CD14-positive monocyte (primary cell): ENCODE results near the gene ZCCHC17. TPM values are rescaled to one million over a fixed set of nuclear protein-coding genes. Genes with fewer than 3 reads are reported as not detected.
"Not testable (repeated sequence)": the region's sequence is repeated elsewhere in the genome, so short reads cannot be mapped to it uniquely, and the experiment has no call there.

Experiments used
- DNase-seq, 3 donors: peaks; one replicate each; pipeline ENCODE4 v3.0.0-alpha.2; 2011 to 2022
- H2AFZ ChIP-seq: 2 replicates; pipeline ENCODE4 v1.6.0; 2012; ENCODE audit warnings: mild to moderate bottlenecking, low read depth, low read length, inconsistent platforms; ENCODE audit not compliant: insufficient read depth, poor library complexity, severe bottlenecking
- H3K27ac ChIP-seq, 2 donors: 1 replicate in 1 of 2; 2 replicates in 1 of 2; pipeline ENCODE4 v1.5.1; 2012 to 2013; ENCODE audit warnings: low read length in 2 of 2, control low read depth in 1 of 2, inconsistent platforms in 1 of 2, low read depth in 1 of 2, mild to moderate bottlenecking in 1 of 2
- H3K27me3 ChIP-seq, 2 donors: one replicate each; pipeline versions ENCODE4 v1.6.0 to v1.6.1; 2011 to 2013; ENCODE audit warnings: low read length in 2 of 2; ENCODE audit not compliant: control insufficient read depth in 2 of 2, insufficient read depth in 2 of 2
- H3K36me3 ChIP-seq, 2 donors: replicated peaks in 1 of 2; 1 replicate in 1 of 2; 2 replicates in 1 of 2; pipeline versions ENCODE4 v1.5.1 to v1.6.1; 2012 to 2013; ENCODE audit warnings: low read length in 2 of 2, control low read depth in 1 of 2, inconsistent platforms in 1 of 2, mild to moderate bottlenecking in 1 of 2; ENCODE audit not compliant: insufficient read depth in 2 of 2, control insufficient read depth in 1 of 2
- H3K4me1 ChIP-seq, 2 donors: 1 replicate in 1 of 2; 2 replicates in 1 of 2; pipeline versions ENCODE4 v1.5.1 to v1.6.1; 2012 to 2013; ENCODE audit warnings: low read length in 2 of 2, control low read depth in 1 of 2, inconsistent platforms in 1 of 2, mild to moderate bottlenecking in 1 of 2, moderate library complexity in 1 of 2; ENCODE audit not compliant: insufficient read depth in 2 of 2, control insufficient read depth in 1 of 2
- H3K4me2 ChIP-seq: replicated peaks from 2 replicates; pipeline ENCODE3; 2012; ENCODE audit warnings: low read length, moderate library complexity, mild to moderate bottlenecking; ENCODE audit not compliant: poor library complexity, severe bottlenecking; ENCODE audit errors: extremely low read depth
- H3K4me3 ChIP-seq, 3 experiments: fragments of 200-600 bp in 1 of 3; sonication (generic) in 1 of 3; replicated peaks in 1 of 3; 1 replicate in 2 of 3; 2 replicates in 1 of 3; pipeline ENCODE4 v1.5.1; 2011 to 2013; ENCODE audit warnings: low read length in 3 of 3, mild to moderate bottlenecking in 3 of 3, control low read depth in 2 of 3, low read depth in 2 of 3, inconsistent platforms in 1 of 3, moderate library complexity in 1 of 3
- H3K79me2 ChIP-seq: 2 replicates; pipeline ENCODE4 v1.6.0; 2012; ENCODE audit warnings: mild to moderate bottlenecking, control low read depth, inconsistent platforms, low read length, moderate library complexity; ENCODE audit not compliant: insufficient read depth
- H3K9ac ChIP-seq: 2 replicates; pipeline ENCODE4 v1.6.0; 2017; ENCODE audit warnings: low read length, mild to moderate bottlenecking; ENCODE audit not compliant: insufficient read depth, poor library complexity, severe bottlenecking
- H3K9me3 ChIP-seq, 2 donors: replicated peaks in 1 of 2; 1 replicate in 1 of 2; 2 replicates in 1 of 2; pipeline versions ENCODE4 v1.5.1 to v1.6.1; 2012 to 2013; ENCODE audit warnings: low read length in 2 of 2, control low read depth in 1 of 2; ENCODE audit not compliant: control insufficient read depth in 1 of 2, insufficient read depth in 1 of 2
- H4K20me1 ChIP-seq: 2 replicates; pipeline ENCODE4 v1.6.0; 2012; ENCODE audit warnings: mild to moderate bottlenecking, low read length, control low read depth, moderate library complexity; ENCODE audit not compliant: insufficient read depth
- H3K27ac Mint-ChIP-seq, 7 donors: one replicate each; pipeline ENCODE4 v1.8.0; 2020; ENCODE audit warnings: mild to moderate bottlenecking in 7 of 7, mixed read lengths in 7 of 7, moderate library complexity in 6 of 7, inconsistent platforms in 2 of 7
- H3K27me3 Mint-ChIP-seq, 3 donors: one replicate each; pipeline ENCODE4 v1.8.0; 2021 to 2022; ENCODE audit warnings: low read depth in 3 of 3, mild to moderate bottlenecking in 3 of 3, mixed read lengths in 3 of 3, moderate library complexity in 3 of 3, inconsistent platforms in 1 of 3
- H3K36me3 Mint-ChIP-seq, 2 donors: one replicate each; pipeline ENCODE4 v1.8.0; 2020; ENCODE audit warnings: mixed read lengths in 2 of 2, inconsistent platforms in 1 of 2, mild to moderate bottlenecking in 1 of 2
- H3K4me1 Mint-ChIP-seq: one replicate; pipeline ENCODE4 v1.8.0; 2020; ENCODE audit warnings: mild to moderate bottlenecking, mixed read lengths
- H3K4me3 Mint-ChIP-seq, 2 donors: one replicate each; pipeline ENCODE4 v1.8.0; 2020; ENCODE audit warnings: mild to moderate bottlenecking in 2 of 2, mixed read lengths in 2 of 2, moderate library complexity in 1 of 2
- H3K9me3 Mint-ChIP-seq, 7 donors: one replicate each; pipeline ENCODE4 v1.8.0; 2020 to 2022; ENCODE audit warnings: mixed read lengths in 7 of 7, mild to moderate bottlenecking in 6 of 7, moderate library complexity in 6 of 7, inconsistent platforms in 2 of 7
- CTCF ChIP-seq: fragments of 200-600 bp; IDR thresholded peaks from one replicate; pipeline ENCODE4 v1.8.0; 2022; ENCODE audit warnings: antibody characterized with exemption, mild to moderate bottlenecking
- WGBS: methylation state at CpG from one replicate; pipeline ENCODE4 v1.1.5; 2013; ENCODE audit warnings: missing lambda C conversion rate; ENCODE audit not compliant: insufficient coverage; 5-methylcytosine and 5-hydroxymethylcytosine counted together
- intact Hi-C, 2 donors: fragments of 100-400 bp; cut with micrococcal nuclease; formaldehyde crosslinking; loops; one replicate each; pipeline versions ENCODE4 v1.15.0 to v1.15.1; 2023
- polyA plus RNA-seq, 3 donors: library from polyadenylated mRNA; depleted of rRNA in 1 of 3; unstranded in 2 of 3; stranded (reverse) in 1 of 3; fragments of 300-500 nt in 2 of 3; fragments of >200 nt in 1 of 3; fragmentation: Illumina TruSeq in 2 of 3; gene quantifications; 1 replicate in 2 of 3; 2 replicates in 1 of 3; pipeline ENCODE4 v1.2.3, GENCODE V29; 2012 to 2021

ZCCHC17 gene
- polyA plus RNA-seq, 3 donors = 17.0 to 32.3 (median 29.3) TPM

- no peak for DNase-seq
- Mint-ChIP-seq H3K9me3 (no peaks in the 10 kb centered on the region), H3K36me3 (peaks cover 81 to 96% of the 10 kb centered on the region in 2 donors), H3K4me3 (no peak overlapping the region), H3K27ac (peak overlapping the region in 2 of 7 donors; percentile 46 to 52), H3K4me1 (peaks cover 7% of the 10 kb centered on the region), H3K27me3 (peaks cover 0 to 2% (median 0%) of the 10 kb centered on the region in 3 donors)
- no peaks in the 10 kb centered on the region for H3K4me1 ChIP-seq
- intact Hi-C loops = no loop called here
- no peak overlapping the region for H2AFZ ChIP-seq
- WGBS = no CpG with 5 or more reads among the region's 3 CpGs
- H3K4me3 ChIP-seq = no peak overlapping the region
- no peaks in the 10 kb centered on the region for H3K9me3 ChIP-seq
- H4K20me1 ChIP-seq = no peaks in the 10 kb centered on the region
- no peaks in the 10 kb centered on the region for H3K27me3 ChIP-seq
- no peak overlapping the region for H3K27ac ChIP-seq
- no peak overlapping the region for H3K4me2 ChIP-seq
- no peaks in the 10 kb centered on the region for H3K79me2 ChIP-seq
- no peak overlapping the region for H3K9ac ChIP-seq
- TF ChIP-seq CTCF = no peak
- peaks cover 73 to 100% of the 10 kb centered on the region in 2 donors for H3K36me3 ChIP-seq
These were observed 34.9 kb upstream of the ZCCHC17 start for GRCh38 chr1:31261916-31262315.

- intact Hi-C loops, H2AFZ ChIP-seq, H3K27me3 Mint-ChIP-seq, H3K4me3 ChIP-seq, H3K4me2 ChIP-seq, H3K9me3 ChIP-seq, H3K27ac ChIP-seq, H3K27me3 ChIP-seq, DNase-seq, H3K9ac ChIP-seq, H3K27ac Mint-ChIP-seq, H3K9me3 Mint-ChIP-seq, H4K20me1 ChIP-seq, H3K4me1 Mint-ChIP-seq, H3K4me1 ChIP-seq, H3K4me3 Mint-ChIP-seq, H3K79me2 ChIP-seq: not testable (repeated sequence)
- H3K36me3 ChIP-seq = peaks cover 72 to 100% of the 10 kb centered on the region in 2 donors
- no CpG with 5 or more reads among the region's 5 CpGs for WGBS
- peaks cover 82 to 96% of the 10 kb centered on the region in 2 donors for H3K36me3 Mint-ChIP-seq
These were observed 34.4 kb upstream of the ZCCHC17 start for GRCh38 chr1:31262393-31262792.
